OCI-LY1 (cell line): ENCODE data around the gene KANK4.

Experiments used
- CTCF ChIP-seq: fragments of 200-600 bp; sonication (generic), shearing (Covaris generic); IDR thresholded peaks from 2 replicates; pipeline ENCODE4 v1.5.1; 2017; ENCODE audit warnings: mild to moderate bottlenecking, antibody characterized with exemption, low read length, moderate library complexity, mixed read lengths
- EZH2 ChIP-seq: fragments of 200-600 bp; sonication (generic), shearing (Covaris generic); IDR thresholded peaks from 2 replicates; pipeline ENCODE4 v1.8.0; 2017; ENCODE audit warnings: borderline replicate concordance, mixed run types, mild to moderate bottlenecking, antibody characterized with exemption, low read length, moderate library complexity, mixed read lengths

DNA sequence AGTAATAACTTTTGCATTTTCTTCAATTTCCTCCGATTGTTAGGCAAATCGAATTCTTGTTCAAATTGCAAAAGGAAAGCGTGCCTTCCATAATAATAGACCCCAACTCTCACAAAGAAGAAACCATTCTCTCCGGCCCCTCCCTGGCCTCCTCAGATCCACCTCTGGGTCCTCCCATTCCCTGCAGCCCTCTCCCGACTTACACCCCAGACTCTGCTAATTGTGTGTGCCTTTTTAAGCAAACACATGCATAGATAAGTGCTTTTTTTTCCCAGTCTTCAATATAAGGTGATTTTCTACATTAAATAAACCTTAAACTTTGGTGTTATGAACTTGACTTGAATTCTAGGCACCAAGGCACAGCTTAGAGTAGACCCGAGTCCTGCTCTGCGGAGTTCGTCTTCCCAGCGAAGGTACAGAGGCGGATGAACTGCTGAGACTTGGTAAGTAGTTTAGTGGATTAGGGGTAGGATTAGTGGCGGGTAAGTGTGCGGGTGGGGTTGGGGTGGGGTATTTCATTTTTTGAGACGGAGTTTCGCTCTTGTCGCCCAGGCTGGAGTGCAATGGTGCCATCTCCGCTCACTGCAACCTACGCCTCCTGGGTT is 123.0 kb downstream of the KANK4 start:
- TF ChIP-seq CTCF = no peak
- TF ChIP-seq EZH2 = no peak
